ENCODE results near the gene CPSF7.

The CPSF7 gene

DNA sequence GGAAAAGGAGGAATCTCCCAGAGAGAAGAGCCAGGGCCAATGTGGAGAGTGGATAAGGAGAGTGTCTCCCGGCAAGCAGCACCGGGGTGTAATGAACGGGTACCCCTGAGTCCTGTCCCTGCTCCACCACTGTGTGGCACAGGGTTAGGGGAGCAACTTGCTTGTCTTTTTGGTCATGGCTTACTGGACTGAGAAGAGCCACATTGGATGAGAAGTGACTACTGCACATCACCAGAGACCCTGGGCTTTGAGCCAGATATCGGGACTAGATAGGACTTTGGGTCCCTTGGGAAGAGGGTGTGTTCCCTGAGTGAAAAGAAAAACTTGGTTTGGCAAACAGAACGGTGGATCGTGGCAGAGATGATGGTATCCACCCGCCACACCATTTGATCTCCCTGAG is 24.7 kb upstream of the CPSF7 start:
- no peak for DNase-seq (ENCODE audit: low read depth)
- H3K4me3 ChIP-seq (ENCODE audit: low read depth, low read length), result no peak overlapping the region
- TF ChIP-seq, protein P1, sequence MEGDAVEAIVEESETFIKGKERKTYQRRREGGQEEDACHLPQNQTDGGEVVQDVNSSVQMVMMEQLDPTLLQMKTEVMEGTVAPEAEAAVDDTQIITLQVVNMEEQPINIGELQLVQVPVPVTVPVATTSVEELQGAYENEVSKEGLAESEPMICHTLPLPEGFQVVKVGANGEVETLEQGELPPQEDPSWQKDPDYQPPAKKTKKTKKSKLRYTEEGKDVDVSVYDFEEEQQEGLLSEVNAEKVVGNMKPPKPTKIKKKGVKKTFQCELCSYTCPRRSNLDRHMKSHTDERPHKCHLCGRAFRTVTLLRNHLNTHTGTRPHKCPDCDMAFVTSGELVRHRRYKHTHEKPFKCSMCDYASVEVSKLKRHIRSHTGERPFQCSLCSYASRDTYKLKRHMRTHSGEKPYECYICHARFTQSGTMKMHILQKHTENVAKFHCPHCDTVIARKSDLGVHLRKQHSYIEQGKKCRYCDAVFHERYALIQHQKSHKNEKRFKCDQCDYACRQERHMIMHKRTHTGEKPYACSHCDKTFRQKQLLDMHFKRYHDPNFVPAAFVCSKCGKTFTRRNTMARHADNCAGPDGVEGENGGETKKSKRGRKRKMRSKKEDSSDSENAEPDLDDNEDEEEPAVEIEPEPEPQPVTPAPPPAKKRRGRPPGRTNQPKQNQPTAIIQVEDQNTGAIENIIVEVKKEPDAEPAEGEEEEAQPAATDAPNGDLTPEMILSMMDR (IDR thresholded peaks at IDR 0.05; ENCODE audit: low read depth, low read length, missing control alignments), result no peak
- in situ Hi-C loops (cut with HindIII; ENCODE audit: low sequenced_read_pairs), result no loop called here

GRCh38 chr11:61453695-61454094 is 23.9 kb upstream of the CPSF7 start:
- no peak overlapping the region for H3K4me3 ChIP-seq (ENCODE audit: low read depth, low read length)
- TF ChIP-seq, protein P1 (IDR thresholded peaks at IDR 0.05; ENCODE audit: low read depth, low read length, missing control alignments), result no peak
- in situ Hi-C loops (cut with HindIII; ENCODE audit: low sequenced_read_pairs), result no loop called here
- no peak for DNase-seq (ENCODE audit: low read depth)

GRCh38 chr11:61452825-61453224 is 23.1 kb upstream of the CPSF7 start:
- no peak overlapping the region for H3K4me3 ChIP-seq (ENCODE audit: low read depth, low read length)
- in situ Hi-C loops (cut with HindIII; ENCODE audit: low sequenced_read_pairs), result no loop called here
- TF ChIP-seq, protein P1 (IDR thresholded peaks at IDR 0.05; ENCODE audit: low read depth, low read length, missing control alignments), result no peak
- no peak for DNase-seq (ENCODE audit: low read depth)

GRCh38 chr11:61448552-61448927 is 18.8 kb upstream of the CPSF7 start:
- DNase-seq (ENCODE audit: low read depth), result no peak
- TF ChIP-seq, protein P1 (IDR thresholded peaks at IDR 0.05; ENCODE audit: low read depth, low read length, missing control alignments), result no peak
- H3K4me3 ChIP-seq (ENCODE audit: low read depth, low read length), result no peak overlapping the region
- in situ Hi-C loops (cut with HindIII; ENCODE audit: low sequenced_read_pairs), result no loop called here

DNA sequence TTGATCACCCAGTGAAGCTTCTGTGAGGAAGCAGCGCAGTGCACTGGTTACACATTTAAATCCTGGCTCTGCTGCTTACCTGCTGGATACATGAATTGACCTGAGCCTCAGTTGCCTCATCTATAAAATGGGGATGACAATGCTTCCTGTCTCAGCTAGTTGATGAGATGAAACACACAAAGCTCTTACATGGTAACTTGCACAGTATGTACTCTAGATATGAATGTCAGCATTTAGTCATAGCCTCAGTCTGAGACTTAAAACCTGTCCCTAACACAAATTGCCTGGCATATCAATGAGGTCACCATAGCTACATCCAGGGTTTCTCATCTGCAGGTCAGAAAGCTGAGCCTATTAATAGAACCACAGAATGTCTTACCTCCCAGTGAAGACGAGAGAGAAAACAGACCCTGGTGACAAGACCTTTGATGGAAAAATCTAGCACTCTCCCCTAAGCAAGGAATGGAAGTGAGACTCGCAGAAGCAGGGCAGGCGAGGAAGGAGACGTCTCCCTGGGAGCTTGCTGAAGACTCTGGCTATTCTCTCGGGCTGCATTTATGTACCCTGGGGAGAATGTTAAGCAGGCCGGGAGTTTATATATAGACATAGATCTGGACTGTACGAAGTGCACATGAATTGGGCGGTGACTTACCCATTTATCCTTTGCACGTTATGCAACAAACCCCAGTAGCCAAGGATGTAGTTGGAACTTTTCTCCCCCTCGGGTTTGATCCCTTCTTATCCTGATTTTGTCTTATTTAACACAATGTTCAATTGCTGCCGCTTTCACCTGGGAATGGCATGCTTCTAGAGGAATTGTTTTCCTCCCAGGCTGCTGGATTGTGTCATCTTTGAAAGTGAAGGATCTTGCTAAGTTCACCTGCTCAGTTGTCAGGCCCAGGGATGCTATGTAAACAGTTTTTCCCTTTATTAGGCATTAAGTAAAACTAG is 18.1 kb upstream of the CPSF7 start:
- TF ChIP-seq, protein P1 (IDR thresholded peaks at IDR 0.05; ENCODE audit: low read depth, low read length, missing control alignments), result no peak
- no peak overlapping the region for H3K4me3 ChIP-seq (ENCODE audit: low read depth, low read length)
- DNase-seq (ENCODE audit: low read depth), result no peak
- in situ Hi-C loops (cut with HindIII; ENCODE audit: low sequenced_read_pairs), result no loop called here

GRCh38 chr11:61446211-61446651 is 16.5 kb upstream of the CPSF7 start:
- TF ChIP-seq, protein P1 (IDR thresholded peaks at IDR 0.05; ENCODE audit: low read depth, low read length, missing control alignments), result peak; percentile 95
- H3K4me3 ChIP-seq (ENCODE audit: low read depth, low read length), result no peak overlapping the region
- in situ Hi-C loops (cut with HindIII; ENCODE audit: low sequenced_read_pairs), result no loop called here
- peak; percentile 92 for DNase-seq (ENCODE audit: low read depth)

Measured in astrocyte of the cerebellum (primary cell).